ENCODE measurements around the gene ZSCAN5B.

The ZSCAN5B gene

DNA sequence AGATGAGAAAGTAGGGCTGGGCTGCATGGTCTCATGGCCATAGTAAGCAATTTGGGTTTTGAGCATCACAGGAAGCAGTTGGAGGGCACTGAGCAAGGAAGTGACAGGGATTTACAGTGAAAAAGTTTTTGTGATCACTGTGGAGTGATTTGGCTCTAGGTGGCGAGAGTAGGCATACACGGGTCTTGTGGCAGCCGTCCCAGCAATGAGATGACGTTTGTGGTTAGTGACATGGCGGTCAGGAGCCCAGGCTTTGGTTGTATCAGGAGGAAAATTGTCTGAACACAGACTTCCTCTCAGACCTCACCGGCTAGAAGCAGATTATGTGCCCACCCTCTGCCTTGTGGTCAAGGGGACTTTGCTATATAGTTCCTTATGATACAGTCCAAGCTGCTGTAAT lies 53.2 kb downstream of the ZSCAN5B start:
- DNase-seq = no peak

DNA sequence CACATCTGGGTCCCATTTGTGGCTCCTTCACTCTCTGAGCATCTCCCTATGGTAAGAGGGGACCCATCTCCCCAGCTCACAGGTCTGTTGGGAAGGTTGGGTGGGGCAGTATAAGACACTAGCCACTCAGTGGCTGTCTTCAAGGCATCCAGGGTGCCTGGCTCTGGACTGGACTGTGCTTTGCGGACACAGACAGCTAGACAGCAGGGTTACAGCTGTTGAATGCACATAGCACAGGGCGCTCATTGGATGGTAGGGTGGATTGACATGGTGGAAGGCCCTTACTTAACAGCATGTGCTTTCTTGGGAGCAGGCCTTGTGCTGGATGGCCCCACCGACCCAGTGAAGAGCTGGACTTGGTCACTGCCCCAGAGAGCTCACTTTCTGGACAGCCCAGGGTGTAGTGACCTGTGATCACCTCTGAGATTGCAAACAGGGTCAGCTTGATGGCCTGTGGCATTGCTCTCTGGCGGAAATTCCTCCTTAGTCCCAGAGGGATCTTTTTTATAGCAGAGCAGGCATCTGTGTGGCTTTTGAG lies 54.6 kb downstream of the ZSCAN5B start:
- DNase-seq = no peak

DNA sequence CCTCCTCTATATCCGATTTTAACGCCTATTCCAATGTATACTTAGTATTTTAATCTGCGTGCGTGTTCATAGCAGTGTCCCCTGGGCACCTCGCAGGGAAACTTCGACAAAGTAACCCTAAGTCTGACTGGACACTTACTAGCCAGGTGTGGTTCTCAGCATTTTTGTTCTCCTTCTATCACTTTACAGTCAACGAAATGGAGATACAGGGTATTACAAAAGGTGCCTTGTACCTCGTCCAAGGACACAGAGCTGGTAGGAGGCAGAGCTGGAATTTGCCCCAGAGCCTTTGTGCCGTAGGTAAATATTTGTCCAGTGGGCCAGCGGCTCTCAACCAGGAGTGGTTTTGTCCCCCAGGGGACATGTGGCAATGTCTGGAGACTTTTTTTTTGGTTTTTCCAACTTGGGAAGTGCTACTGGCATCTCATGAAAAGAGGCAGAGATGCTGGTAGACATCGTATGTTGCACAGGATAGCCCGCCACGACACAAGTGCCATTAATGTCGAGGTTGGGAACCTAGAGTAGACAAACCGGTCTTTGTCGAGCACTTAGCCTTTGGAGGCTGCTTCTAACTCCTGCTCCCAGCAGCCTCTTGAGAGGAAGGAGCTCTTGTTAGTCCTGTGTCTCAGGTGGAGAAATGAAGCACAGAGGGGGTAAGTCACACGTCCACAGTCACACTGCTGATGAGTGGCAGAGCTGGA lies 55.3 kb downstream of the ZSCAN5B start:
- DNase-seq = no peak

DNA sequence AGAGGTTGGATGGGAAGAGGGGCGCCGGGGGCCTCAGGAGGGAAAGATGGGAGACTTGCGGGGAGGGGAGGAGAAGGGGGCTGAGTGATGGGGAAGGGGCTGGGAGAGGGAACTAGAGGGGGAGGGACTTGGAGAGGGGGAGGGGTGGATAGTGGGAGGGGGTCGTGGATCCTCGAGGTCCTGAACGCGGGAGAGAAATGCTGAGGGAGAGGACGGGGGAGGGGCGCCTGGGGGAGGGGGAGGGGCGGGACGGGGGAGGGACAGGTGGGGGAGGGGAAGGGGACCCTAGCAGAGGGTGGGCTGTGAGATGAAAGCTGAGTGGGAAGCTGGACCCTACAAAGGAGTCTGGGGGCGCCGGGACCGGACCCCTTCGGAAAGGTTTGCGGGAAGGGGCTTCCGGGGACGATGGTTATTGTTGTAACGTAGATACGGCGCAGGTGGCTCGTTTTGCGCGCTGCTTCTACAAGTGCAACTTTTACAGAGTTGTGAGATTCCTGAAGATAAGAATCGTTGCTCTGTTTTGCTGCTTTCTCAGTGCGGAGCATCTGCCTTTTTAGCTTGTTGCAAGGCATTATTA lies 56.1 kb downstream of the ZSCAN5B start:
- DNase-seq = no peak

DNA sequence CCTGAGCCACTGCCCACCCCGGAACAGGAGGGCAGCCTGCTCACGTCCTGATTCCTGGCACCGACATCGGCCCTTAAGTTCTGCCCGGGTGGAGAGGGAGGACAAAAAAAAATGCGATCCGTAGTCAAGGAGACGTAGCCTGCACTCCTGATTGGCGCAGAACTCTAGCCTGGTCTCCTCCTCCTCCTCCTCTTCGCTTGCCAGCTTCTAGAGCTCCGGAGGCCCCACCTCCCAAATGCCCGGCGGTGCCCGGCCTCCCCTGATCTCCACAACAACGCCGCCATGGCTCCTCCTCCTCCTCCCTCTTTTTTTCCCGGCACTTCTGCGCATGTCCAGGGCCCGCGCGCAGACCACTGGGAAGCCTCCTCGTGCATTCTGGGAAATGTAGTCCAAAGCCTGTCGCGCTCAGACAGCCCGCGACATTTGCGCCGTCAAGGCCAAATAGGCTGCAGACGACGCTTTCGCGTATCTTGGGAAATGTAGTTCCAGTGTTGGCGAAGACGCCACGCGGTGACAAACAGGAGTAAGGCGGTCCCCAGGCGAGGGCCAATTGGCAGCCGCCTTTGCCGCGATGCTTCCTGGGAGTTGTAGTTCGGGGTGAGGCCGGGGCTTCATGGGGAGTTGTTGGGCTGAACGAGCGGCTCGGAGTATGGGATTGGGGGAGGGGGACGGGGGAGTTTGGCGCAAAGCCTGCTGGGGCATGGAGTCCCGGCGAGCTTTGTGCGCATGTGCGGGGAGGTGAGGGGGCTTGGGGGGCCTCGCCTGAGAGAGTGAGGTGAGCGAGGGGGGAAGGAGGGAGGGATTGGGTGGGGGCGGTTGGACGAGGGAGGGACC lies 56.8 kb downstream of the ZSCAN5B start, which contains the start of gene ZNF444:
ZNF444 (plus strand) TSS at position 705 of the 834 bp plus-strand sequence. CDS start 5,625 bp downstream, outside the sequence.
- peak; percentile 100 for DNase-seq

DNA sequence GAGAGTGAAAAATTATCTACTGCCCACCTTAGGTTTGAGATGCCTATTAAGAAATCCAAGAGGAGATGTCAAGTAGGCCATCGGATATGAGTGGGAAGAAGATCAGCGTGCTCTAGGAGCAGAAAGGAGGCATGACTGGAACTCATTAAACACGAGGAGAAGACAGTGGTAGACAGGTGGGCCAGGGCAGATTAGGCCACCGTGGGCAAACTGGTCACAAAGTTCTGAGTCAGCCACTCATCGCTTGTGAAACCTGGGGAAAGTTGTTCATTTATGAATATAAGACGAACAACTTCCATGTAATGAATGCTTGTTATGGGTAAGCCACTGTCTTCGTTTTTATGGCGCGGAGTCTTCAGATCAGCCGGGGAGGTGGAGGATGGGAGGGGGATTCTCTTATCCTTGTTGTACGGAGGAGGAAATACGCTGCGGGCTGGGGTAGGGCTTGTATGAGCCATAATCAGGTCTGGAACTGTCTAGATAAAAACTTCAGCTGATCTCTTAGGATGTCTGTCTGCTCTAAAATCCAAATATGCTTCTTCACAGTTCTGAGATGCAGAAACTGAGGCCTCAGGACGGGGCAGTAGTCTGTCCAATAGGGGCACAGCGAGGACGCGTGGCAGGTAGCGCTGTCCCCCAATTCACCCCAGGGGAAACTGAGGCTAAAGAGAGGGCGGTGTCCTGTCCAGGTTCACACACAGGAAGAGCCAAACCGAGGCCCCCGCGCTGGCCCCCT lies 57.6 kb downstream of the ZSCAN5B start:
- DNase-seq = no peak

All from NCI-H1436 (cell line).